ENCODE measurements around the gene ZBTB20. TPM values are rescaled to one million over a fixed set of nuclear protein-coding genes. Genes with fewer than 3 reads are reported as not detected.

The ZBTB20 gene
- total and polyA plus RNA-seq, 10 of the 15 experiments (the other 5 are each of a cell fraction or from before 2014, with no cell fraction given), result 0.20 to 5.5 (median 2.2) TPM

DNA sequence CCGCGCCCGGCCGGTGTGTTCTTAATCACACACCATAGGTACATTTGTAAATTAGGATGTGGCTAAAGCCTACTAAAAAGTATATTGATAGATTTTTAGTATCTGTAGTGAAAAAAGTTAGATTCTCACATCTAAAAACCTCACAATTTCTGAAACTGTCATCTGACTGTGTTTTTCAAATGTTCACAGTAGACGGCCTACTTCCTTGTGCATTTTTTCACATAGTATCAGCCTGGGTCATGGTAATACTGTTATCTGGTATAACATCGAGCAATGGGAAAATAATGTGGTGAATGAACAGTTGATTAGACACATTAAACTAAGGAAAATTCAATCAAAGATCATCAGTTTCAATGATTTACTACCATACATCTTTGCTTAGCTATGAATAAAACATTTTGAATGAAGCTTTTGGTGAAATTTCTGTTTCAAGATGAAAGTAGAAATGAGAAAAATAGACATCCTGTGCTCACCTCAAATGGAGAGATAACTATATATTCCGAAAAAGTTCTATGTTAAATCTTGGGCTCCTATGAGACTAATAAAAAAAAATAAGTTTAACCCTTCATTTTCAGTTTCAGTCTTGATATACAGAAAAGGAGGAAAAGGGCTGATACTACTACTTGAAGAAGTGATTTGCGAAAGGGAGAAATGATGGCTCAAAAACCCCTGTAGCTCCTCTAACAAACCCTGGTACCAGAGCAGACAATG, 262.7 kb downstream of the ZBTB20 start (continued):
- TF ChIP-seq, protein P1, sequence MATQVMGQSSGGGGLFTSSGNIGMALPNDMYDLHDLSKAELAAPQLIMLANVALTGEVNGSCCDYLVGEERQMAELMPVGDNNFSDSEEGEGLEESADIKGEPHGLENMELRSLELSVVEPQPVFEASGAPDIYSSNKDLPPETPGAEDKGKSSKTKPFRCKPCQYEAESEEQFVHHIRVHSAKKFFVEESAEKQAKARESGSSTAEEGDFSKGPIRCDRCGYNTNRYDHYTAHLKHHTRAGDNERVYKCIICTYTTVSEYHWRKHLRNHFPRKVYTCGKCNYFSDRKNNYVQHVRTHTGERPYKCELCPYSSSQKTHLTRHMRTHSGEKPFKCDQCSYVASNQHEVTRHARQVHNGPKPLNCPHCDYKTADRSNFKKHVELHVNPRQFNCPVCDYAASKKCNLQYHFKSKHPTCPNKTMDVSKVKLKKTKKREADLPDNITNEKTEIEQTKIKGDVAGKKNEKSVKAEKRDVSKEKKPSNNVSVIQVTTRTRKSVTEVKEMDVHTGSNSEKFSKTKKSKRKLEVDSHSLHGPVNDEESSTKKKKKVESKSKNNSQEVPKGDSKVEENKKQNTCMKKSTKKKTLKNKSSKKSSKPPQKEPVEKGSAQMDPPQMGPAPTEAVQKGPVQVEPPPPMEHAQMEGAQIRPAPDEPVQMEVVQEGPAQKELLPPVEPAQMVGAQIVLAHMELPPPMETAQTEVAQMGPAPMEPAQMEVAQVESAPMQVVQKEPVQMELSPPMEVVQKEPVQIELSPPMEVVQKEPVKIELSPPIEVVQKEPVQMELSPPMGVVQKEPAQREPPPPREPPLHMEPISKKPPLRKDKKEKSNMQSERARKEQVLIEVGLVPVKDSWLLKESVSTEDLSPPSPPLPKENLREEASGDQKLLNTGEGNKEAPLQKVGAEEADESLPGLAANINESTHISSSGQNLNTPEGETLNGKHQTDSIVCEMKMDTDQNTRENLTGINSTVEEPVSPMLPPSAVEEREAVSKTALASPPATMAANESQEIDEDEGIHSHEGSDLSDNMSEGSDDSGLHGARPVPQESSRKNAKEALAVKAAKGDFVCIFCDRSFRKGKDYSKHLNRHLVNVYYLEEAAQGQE (IDR thresholded peaks at IDR 0.05; ENCODE audit: low read depth, low read length), result no peak
- TF ChIP-seq POLR2AphosphoS5 (IDR thresholded peaks at IDR 0.05; ENCODE audit: low read length), result no peak
- no peak for TF ChIP-seq CBFB (IDR thresholded peaks at IDR 0.05; ENCODE audit: low read depth)
- no peak for TF ChIP-seq NR2C1 (IDR thresholded peaks at IDR 0.05)

GRCh38 chr3:114880078-114880477, 267.0 kb downstream of the ZBTB20 start:
- 74% methylated on average over 4 of the region's 4 CpGs for WGBS (ENCODE audit: insufficient coverage, insufficient replicate concordance, low lambda C conversion rate, missing lambda C conversion rate)
- DNase-seq (ENCODE audit: low read depth, low spot score) (no peak), ATAC-seq (no peak), FAIRE-seq (no peak)
- BruUV-seq (replicated peaks), result no TSS peak
- H3K9me3 ChIP-seq (replicated peaks; ENCODE audit: control insufficient read depth, insufficient read depth, low read length), result no peaks in the 10 kb centered on the region
- H3K4me2 ChIP-seq (ENCODE audit: control insufficient read depth, insufficient read depth), result no peak overlapping the region
- in situ Hi-C loops (cut with MboI), result no loop called here
- no peak overlapping the region for H3K4me3 ChIP-seq
- intact Hi-C loops (cut with micrococcal nuclease; ENCODE audit: unreplicated experiment), result no loop called here
- H4K20me1 ChIP-seq (ENCODE audit: control insufficient read depth, insufficient read depth), result no peaks in the 10 kb centered on the region
- H3K79me2 ChIP-seq (ENCODE audit: control insufficient read depth, insufficient read depth, low read length), result no peaks in the 10 kb centered on the region
- no peak overlapping the region for H3K27ac ChIP-seq (ENCODE audit: control insufficient read depth, insufficient read depth)
- SMC1A ChIA-PET (ENCODE audit: uncharacterized antibody, unreplicated experiment), result interaction anchor here (0.6 to 1.0 kb wide), 2 partner anchors 13 to 29 kb away, joined by 3 read pairs; no protein-coding TSS in a partner anchor
- no peak overlapping the region for H3K9ac ChIP-seq (ENCODE audit: control insufficient read depth, insufficient read depth, low read length)
- POLR2A ChIA-PET, result no interaction called here
- CTCF ChIA-PET, result no interaction called here
- H3K27me3 ChIP-seq (replicated peaks in 1 of 2; ENCODE audit: control insufficient read depth in 2 of 2, insufficient read depth in 2 of 2, low read length in 1 of 2), result no peaks in the 10 kb centered on the region
- H3K36me3 ChIP-seq (ENCODE audit: control insufficient read depth in 2 of 2, insufficient read depth in 2 of 2, low read length in 1 of 2), result no peaks in the 10 kb centered on the region
- no peak overlapping the region for H2AFZ ChIP-seq (ENCODE audit: control insufficient read depth, low read depth, low read length)
- RAD21 ChIA-PET (ENCODE audit: unreplicated experiment), result no interaction called here
- H3K4me1 ChIP-seq (ENCODE audit: control insufficient read depth, insufficient read depth, low read length), result no peaks in the 10 kb centered on the region; the same call in none of the 2 replicates
- TF ChIP-seq SMAD5 (IDR thresholded peaks at IDR 0.05; ENCODE audit: low read depth) (no peak), IKZF2 (IDR thresholded peaks at IDR 0.05) (no peak), SMC3 (IDR thresholded peaks at IDR 0.05; ENCODE audit: borderline replicate concordance, low read length) (no peak), ZNF274 (IDR thresholded peaks at IDR 0.05; ENCODE audit: insufficient read depth, insufficient read length) (no peak), ATF2 (IDR thresholded peaks at IDR 0.05; ENCODE audit: low read length) (no peak)
- TF ChIP-seq, protein P2, sequence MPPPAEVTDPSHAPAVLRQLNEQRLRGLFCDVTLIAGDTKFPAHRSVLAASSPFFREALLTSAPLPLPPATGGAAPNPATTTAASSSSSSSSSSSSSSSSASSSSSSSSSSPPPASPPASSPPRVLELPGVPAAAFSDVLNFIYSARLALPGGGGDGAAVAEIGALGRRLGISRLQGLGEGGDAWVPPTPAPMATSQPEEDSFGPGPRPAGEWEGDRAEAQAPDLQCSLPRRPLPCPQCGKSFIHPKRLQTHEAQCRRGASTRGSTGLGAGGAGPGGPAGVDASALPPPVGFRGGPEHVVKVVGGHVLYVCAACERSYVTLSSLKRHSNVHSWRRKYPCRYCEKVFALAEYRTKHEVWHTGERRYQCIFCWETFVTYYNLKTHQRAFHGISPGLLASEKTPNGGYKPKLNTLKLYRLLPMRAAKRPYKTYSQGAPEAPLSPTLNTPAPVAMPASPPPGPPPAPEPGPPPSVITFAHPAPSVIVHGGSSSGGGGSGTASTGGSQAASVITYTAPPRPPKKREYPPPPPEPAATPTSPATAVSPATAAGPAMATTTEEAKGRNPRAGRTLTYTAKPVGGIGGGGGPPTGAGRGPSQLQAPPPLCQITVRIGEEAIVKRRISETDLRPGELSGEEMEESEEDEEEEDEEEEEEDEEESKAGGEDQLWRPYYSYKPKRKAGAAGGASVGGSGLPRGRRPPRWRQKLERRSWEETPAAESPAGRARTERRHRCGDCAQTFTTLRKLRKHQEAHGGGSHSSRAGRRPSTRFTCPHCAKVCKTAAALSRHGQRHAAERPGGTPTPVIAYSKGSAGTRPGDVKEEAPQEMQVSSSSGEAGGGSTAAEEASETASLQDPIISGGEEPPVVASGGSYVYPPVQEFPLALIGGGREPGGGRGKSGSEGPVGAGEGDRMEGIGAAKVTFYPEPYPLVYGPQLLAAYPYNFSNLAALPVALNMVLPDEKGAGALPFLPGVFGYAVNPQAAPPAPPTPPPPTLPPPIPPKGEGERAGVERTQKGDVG (CRISPR knock-in tag; IDR thresholded peaks at IDR 0.05), result no peak
- TF ChIP-seq, protein P3, sequence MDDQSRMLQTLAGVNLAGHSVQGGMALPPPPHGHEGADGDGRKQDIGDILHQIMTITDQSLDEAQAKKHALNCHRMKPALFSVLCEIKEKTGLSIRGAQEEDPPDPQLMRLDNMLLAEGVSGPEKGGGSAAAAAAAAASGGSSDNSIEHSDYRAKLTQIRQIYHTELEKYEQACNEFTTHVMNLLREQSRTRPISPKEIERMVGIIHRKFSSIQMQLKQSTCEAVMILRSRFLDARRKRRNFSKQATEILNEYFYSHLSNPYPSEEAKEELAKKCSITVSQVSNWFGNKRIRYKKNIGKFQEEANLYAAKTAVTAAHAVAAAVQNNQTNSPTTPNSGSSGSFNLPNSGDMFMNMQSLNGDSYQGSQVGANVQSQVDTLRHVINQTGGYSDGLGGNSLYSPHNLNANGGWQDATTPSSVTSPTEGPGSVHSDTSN (IDR thresholded peaks at IDR 0.05; ENCODE audit: insufficient replicate concordance, low read depth, low read length), result no peak
